ENCODE measurements around the gene AQP9.

GRCh38 chr15:58148120-58148519, 9.9 kb downstream of the AQP9 start:
- TF ChIP-seq MAX (IDR thresholded peaks at IDR 0.05): no peak
- no peak for TF ChIP-seq CREB1 (IDR thresholded peaks at IDR 0.05; ENCODE audit: low read depth)

Data from Ishikawa (cell line).